GM12875 (cell line): ENCODE results near the gene SETD1A.

Experiments
- H3K4me3 ChIP-seq: one replicate; pipeline ENCODE4 v1.5.1; 2011; ENCODE audit warnings: low read depth, low read length, control low read depth
- TF ChIP-seq, protein P1 (sequence below): IDR thresholded peaks from 2 replicates; pipeline ENCODE4 v1.5.1; 2011; ENCODE audit warnings: low read depth, mild to moderate bottlenecking, control low read depth, inconsistent platforms, low read length, moderate library complexity, borderline replicate concordance; ENCODE audit not compliant: insufficient read depth

SETD1A gene

DNA sequence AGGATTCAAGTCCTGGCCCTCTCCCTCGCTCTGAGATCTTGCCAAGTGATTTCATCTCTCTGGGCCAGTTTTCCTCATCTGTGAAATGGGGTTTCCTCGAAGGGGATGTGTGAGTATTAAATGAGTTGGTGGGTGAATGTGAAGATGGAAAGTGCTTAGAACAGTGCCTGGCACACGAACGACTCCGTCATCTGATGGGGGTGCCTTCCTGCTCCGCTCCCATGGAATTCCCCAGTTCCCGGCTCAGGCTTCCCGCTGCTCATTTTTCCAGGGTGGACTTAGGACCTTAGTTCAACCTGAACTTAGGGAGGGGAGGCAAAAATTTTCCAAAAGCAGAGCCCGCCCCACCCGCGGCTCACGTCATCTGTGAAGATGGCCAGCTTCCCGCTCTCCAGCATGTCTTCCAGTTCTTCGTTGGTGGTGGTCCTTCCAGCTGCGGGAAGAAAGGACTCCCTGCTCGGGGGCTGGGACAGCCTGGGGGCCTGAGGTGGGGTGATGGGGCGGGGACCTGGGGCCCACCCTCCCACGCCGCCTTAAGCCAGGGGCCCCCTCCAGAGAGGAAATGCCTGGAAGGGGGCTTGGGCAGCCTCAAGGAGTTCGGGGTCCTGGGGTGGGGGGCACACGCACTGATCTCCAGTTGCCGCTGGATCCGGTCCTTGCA lies 38.9 kb downstream of the SETD1A start:
- H3K4me3 ChIP-seq, result peak overlapping the region; percentile 45
- TF ChIP-seq, protein P1, sequence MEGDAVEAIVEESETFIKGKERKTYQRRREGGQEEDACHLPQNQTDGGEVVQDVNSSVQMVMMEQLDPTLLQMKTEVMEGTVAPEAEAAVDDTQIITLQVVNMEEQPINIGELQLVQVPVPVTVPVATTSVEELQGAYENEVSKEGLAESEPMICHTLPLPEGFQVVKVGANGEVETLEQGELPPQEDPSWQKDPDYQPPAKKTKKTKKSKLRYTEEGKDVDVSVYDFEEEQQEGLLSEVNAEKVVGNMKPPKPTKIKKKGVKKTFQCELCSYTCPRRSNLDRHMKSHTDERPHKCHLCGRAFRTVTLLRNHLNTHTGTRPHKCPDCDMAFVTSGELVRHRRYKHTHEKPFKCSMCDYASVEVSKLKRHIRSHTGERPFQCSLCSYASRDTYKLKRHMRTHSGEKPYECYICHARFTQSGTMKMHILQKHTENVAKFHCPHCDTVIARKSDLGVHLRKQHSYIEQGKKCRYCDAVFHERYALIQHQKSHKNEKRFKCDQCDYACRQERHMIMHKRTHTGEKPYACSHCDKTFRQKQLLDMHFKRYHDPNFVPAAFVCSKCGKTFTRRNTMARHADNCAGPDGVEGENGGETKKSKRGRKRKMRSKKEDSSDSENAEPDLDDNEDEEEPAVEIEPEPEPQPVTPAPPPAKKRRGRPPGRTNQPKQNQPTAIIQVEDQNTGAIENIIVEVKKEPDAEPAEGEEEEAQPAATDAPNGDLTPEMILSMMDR, result no peak

DNA sequence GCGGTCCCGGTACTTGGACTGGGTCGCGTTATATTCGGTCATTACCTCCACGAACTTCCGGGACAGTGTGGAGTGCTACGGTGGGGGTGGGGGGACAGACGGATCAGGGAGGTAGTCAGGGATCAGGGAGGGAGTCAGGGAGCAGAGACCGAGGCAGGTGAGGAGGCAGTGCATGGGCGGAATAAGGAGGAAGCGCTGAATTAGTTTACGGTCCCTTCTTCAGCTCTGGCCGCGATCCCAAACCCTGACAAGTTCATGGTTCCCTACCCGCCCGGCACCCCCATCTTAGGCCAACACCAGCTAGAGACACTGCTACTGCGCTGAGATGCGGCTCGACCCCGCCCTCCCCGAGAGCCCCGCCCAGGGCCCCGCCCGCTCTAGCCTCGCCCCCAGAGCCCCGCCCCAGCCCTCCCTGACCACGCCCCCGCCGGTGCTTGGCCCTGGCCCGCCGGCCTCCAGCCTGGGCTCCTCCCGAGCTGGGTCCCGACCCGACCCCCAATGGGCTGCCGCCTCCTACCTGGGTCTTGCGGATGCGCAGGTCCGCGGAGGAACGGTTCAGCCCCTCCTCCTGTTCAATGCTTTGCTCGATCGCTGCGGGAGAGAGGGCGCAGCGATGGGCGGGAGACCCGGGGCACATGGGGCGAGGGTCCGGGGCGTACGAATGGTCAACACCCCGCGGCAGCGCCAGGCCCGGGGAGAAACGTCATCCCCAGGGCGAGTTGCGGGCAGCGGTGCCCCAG lies 39.6 kb downstream of the SETD1A start:
- TF ChIP-seq, protein P1, result no peak
- peak overlapping the region; percentile 45 for H3K4me3 ChIP-seq

DNA sequence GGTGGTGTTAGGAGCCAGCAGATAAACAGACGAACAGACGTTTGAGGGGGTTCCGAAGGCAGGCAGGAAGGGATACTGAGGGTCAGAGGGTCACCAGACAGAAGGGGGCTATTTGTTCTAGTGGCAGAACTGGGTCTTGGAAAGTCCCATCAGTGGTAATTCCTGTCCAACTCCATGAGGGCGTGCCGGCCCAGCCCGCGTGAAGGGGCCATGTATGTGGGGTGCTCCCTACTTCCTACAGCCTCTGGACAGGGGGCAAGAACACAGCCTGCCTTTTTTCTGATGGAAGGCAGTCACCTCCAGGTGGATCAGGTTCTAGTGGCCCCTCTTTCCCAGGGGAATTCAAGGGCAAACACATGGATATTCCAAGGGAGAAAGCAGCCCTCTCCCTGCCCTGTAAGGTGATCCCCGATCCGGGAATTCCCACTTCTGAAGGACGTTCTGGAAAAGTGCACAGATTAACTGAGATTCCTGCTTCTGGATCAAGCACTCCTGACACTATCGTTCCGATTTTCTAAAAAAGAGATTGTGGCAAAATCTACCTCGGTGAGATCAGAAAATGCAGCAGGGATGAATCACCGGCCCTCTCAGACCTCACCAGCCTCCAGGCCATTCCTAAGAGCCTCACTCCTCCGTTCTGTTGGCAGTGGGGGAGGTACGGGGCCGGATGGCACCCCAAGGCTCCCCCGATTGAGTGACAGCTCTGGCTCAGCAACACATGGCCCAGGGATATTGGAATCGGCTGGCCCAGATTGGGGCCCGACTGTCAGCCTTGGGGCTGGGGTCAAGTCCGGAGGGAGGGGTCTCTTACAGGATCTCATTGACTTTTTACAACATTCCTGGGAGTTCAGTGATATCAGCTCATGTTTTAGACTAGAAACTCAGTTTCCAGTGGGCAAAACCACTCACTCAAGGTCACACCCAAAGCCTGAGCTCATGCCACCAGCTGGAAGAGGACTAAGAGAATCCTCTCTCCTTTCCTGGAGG lies 40.5 kb downstream of the SETD1A start:
- TF ChIP-seq, protein P1, result no peak

DNA sequence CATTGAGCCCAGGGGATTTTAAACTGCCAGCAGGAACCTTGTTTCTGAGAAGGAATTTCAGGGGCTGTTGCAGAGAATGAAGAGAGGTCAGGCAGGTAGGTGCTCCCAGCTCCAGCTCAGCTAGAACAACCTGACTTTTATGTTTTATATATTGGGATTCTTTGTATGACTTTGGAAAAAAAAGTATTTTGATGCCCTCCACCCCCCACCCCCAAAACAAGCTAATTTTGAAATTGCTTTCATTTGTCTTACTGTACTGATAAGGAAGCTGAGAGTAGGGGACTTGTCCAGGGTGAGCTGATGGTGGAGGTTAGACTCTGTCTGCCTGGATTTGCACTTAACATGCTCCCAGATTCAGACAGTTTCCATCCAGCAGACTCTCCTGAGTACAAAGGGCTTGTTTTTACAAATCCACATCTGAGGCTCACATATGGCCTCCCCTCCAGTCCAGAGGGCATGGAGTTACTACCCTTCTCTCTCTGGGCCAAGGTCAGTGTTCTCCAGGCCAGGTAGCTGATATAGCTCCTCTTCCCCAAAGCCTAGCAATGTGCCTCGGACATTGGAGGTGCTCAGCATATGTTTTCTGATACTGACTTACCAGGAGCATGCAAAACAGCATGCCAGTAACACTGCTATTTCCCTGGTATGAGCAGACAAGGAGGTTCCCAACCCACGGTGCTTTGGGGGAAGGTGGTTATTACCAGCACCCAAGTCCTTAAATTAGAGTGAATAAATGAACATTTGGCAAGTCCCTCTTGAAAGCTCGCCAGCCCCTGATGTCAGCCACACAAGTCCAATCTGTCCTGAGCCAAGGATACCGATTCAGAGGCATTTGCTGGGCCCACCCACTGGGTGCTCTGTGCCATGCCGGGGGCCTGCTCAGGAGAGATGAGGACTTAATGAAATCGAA lies 41.6 kb downstream of the SETD1A start:
- TF ChIP-seq, protein P1, result no peak
- no peak overlapping the region for H3K4me3 ChIP-seq

More for the DNA sequence above, 40.5 kb downstream of the SETD1A start:
- no peak overlapping the region for H3K4me3 ChIP-seq

DNA sequence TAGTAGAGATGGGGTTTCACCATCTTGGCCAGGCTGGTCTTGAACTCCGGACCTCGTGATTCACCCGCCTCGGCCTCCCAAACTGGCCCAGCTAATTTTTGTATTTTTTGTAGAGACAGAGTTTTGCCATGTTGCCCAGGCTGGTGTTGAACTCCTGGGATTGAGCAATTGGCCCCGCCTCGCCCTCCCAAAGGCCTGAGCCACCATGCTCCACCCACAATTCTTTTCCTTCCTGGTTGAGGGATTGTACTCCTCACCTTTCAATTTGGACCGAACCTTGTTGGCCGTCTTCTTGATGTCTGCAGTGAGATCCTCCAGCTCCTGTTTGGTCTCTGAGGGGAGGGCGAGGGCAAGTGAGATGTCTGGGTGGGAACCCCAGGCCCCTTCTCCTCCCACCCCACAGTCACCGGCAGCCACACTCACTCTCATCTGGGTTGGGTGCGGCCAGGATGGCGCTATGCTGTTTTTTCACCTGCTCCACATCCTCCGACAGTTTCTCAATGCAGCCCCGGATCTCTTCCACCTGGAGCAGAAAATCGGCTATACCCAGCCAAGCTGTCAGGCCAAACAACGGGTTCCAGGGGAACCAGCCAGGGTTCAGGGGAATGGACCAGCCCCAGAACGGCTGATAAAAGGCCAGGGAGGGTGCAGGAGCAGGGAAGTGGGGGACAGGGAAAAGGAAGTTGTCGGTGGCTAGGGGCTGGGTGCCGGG lies 43.3 kb downstream of the SETD1A start:
- no peak overlapping the region for H3K4me3 ChIP-seq
- TF ChIP-seq, protein P1, result no peak

DNA sequence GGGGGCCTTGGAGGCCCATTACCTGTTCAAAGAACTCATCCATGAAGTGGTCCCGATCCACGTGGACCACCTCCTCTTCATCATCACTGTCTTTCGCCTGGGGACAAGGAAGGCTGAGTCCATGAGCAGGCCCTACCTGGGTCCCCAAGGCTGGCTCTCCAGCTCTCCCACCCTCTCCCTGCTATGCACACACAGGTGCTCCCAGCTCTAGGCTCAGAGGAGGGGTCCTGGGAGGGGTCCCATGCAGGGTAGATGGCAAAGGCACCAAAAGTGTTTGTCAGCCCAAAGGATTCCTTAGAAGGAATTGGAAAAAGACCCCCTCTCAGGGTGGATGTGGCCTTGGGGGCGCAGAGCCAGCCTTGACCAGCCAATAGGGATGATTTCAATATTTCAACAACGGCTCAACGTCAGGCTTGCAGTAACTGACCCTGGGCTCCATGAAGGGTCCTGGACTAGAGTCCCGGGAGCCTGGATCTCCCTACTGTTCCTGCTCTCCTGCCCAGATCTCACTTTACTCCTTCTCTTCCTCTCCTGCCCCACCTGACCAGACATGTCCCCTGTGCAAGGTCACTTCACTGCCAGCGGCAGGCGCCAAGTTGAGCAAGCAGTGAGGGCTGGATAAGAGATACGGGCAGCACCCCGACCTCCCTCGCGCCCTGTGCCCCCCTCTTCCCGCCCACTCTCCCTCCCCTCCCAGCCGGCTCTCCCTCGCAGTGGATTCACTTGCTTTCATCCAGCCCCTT lies 44.1 kb downstream of the SETD1A start:
- H3K4me3 ChIP-seq, result no peak overlapping the region
- TF ChIP-seq, protein P1, result no peak
